Measurements from ENCODE around the gene GABRG3.
"Not testable (repeated sequence)": the region's sequence is repeated elsewhere in the genome, so short reads cannot be mapped to it uniquely, and the experiment has no call there.

Gene GABRG3

DNA sequence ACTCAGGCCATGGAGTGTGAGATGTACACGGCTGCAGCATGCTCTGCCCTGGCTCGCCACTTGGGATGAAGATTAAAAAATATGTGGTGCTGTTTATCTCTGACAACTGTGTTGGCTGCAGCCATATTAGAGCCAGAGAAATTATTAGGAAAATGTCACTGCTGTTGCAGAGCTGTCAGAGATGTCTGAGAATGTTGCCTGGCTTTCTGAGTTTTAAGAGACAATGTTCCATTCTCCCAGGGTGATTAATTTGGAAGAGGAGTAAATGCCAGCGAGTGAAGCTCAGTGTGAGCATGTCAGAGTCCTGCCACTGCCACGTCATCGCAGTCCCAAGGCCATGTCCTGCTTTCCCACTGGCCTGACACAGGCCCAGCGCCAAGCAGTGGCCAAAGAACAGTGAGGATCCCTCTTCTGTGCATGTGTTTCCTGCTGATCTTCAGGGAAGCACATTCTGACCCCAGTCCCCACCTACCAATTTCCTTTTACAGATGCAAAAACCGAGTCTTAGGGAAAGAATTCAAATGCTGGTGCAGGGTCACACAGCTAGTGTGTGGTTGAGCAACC is 370.9 kb downstream of the GABRG3 start:
- no peak for DNase-seq (ENCODE audit: low read depth)

DNA sequence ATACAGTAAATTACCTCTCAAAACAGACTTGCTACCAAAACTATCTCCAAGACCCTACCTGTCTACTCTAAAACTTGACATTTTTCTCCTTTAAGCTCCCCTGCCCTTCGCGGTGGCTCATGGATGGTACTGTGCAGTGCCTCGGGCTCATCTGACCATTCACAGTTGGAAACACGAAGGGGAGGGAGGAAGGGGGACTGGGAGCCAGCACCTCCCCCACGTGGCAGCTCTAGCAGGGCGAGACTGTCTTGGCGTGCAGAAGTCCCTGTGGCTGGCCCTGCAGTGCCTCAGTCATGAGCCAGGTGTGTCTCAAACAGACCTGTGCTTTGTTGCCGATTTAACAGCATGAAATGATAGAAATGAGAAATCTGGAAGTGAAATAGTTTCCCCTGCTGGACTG is 372.0 kb downstream of the GABRG3 start:
- no peak for DNase-seq (ENCODE audit: low read depth)

DNA sequence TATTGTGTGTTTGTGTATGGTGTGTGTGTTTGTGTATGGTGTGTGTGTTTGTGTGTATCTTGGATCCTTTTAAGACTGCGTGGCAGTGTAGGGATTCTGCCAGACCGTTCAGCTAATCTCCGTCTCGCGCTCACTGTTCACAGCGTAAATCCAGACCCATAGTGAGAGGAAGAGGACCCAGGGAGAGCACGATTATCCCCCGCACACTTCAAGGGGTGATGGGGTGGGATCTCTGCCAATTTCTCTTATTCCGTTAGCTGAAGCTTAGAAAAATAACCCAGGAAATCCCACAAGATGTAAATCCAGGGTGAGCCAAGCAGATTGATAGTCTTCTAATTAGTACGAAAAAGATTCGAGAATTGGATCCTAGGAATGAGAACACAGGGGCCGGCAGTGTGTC is 381.2 kb downstream of the GABRG3 start:
- DNase-seq (ENCODE audit: low read depth) = no peak

DNA sequence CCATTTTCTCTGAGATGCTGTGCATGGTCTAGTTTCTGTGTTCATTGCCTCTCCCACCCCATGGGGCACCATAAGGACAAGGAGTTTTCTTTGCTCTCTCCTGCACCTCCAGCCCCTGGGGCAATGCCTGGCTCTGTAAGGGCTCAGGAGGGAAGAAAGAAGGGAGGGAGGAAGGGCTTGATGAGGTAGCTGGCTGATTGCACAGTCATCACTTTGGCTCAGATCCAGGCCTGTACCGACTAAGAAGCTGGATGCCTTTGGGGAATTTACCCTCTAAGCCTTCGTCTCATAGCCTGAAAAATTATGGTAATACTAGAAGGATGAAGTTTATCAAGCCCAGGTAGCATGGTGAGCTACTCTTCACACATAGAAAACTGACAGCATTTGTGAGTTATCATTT is 382.9 kb downstream of the GABRG3 start:
- no peak for DNase-seq (ENCODE audit: low read depth)

DNA sequence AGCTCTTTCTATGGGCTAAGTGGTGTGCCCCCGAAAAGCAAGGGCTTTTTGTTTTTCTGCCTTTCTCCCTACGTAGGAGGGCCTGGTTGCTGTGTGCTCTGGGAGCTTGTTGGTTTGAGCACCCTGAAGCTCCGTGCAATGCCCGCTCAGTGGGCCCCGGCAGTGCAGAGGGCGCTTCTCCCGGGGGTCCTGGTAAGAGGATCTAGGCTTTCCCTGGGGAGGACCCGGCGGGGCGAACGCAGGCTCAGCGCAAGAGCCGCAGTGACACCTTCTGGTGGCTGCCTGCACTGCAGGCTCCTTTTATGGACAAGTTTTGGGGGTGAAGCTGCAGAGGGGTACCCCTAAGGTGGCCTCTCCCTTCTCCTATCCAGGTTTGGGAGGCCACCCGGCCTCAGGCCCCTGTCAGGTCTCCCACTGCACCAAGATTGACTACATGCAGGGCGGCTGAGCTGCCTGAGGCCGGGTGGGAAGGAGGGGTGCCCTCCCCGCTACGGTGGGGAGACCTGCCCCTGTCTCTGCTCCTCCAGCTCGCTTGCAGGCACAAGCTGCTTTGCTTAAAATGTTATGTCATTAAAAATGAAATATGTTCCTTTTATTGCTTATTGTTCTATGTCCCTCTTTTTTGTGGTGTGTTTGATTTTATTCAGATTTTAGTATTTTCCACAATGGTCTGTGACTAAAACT is 387.9 kb downstream of the GABRG3 start:
- DNase-seq (ENCODE audit: low read depth) = no peak

DNA sequence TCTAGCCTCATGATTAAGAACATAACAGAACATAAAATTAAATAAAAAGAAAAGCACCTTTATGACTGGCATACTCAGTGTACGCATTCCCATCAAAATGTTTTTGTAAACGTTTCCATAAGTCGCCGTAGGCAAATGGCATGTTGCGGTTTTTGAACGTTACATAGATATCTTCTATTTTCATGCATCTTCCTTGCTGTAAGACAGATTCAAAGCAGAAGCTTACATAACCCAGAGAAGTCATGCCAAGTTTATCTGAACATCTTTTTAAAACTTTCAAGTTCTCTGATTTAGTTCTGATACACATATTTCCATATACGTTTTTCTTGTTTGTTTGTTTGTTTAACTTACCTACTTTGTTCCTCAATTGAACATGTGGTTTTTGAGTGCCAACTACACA is 388.6 kb downstream of the GABRG3 start:
- DNase-seq (ENCODE audit: low read depth) = no peak

DNA sequence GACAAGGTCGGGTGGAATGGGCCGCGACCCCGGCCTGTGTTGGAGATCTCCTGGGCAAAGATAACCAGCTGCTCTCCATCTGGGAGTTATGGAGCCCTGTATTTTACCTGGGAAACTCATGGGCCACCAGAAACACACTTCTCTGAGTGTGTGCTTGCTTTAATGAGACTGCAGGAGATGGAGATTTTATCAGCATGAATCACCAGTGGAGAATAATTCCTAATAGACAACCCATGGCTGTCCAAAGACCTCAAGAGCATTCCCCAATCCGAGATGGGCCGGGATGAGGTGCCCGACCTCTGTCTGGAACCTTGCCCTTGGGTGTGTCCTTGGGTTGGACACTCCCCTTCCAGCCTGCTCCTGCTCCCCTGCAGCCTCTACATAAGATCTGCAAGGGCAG is 389.3 kb downstream of the GABRG3 start:
- no peak for DNase-seq (ENCODE audit: low read depth)

DNA sequence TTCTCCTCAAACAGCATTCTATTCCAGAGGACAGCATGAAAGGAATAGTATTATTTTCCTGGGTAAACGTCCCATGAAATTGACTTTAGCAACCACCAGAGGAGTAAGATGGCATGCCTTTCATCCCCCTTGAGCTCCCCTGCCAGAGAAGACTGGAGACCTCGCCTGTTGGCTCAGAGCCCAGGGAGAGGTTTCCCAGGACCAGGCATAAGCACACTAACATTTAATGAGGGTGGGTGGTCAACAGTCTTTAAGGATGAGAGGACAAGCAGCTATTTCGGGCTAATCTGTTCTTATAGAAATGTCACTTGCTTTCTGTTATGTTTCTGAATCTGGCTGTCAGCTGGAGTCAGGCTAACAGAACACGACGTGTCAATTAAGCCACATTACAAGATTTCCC is 390.5 kb downstream of the GABRG3 start:
- no peak for DNase-seq (ENCODE audit: low read depth)

DNA sequence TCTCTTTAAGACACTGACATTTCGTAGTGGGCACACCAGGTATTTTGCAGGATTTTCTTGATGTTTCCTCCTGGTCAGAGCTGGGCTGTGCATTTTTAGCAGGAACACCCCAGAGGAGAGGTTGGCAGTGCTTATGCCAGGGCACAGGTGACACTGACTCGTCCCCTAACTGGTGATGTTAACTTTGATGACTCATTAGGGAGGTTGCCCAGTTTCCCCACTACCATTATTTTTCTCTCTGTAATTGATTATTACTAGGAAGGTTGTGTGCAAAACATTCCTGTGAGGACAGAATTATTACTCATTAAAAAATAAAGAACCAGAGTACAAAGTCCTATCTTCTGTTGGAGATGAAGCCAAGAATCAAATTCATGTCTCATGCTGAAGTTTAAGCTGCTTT is 394.5 kb downstream of the GABRG3 start:
- DNase-seq (ENCODE audit: low read depth) = no peak

DNA sequence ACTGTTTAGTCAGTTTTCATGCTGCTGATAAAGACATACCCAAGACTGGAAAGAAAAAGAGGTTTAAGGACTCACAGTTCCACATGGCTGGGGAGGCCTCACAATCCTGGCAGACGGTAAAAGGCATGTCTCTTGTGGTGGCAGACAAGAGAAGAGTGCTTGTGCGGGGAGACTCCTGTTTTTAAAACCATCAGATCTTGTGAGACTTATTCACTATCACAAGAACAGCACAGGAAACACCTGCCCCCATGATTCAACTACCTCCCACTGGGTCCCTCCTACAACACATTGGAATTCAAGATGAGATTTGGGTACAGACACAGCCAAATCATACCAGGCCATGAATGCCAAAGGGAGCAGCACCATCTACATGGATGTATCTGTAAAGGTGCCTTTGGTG is 406.4 kb downstream of the GABRG3 start:
- DNase-seq (ENCODE audit: low read depth) = not testable (repeated sequence)

DNA sequence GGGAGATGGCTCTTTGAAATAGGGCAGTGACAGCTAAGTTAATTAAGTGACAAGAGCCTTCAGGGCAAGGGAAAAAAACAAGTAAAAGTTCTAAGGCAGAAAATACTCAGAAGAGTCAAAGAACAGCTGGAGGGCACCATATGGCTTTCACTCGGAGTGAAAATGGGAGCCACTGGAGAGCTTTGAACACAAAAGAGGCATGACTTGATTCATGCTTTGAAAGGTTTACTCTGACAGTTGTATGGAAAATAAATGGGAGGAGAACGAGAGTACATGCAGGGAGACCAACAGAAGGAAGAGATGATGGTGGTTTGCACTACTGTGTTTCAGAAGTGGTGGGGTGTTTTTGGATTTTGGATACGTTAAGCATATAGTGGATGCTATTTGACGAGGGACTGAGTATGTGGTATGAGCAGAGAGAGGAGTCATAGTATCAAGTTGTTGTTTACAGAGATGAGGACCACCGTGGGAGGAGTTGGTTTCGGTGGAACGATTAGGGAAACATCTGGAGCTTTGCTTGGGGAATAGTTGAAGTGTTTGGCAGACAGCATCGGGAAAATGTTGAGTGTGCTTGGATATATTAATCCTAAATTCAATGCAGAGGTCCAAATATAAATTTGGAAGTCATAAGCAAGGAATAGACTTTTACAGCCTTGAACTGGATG is 411.5 kb downstream of the GABRG3 start:
- DNase-seq (ENCODE audit: low read depth) = no peak

DNA sequence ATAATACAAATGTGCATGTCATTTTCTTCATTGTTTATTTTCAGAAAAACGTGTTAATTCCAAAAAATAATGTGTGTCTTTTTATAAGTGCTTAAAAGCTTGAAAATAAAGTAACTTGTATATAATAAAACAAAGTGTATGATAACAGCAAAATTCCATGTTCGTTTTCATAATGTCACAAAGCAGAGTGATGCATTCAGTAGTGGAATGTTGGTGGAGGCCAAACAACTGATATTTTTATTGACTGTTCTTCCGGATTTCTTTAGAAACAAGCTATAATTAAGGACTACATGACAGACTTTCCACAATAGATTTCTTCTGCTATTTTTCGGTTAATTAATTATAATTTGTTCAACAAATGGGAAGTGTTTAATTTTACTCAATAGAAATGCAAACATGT is 412.7 kb downstream of the GABRG3 start:
- no peak for DNase-seq (ENCODE audit: low read depth)

DNA sequence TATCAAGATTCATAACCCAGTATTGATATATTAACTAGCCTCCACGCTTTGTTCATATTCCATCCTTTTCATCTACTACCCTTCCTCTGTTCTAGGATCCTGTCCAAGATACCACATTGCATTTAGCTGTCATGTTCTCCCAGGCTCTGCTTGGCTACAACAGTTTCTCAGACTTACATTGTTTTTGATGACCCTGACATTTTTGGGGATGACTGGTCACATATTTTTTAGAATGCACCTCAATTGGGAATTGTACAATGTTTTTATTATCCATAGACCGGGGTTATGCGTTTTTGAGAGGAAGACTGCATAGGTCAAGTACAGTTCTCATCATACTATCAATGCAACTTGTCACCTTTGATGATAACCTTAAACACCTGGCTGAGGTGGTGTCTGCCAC is 421.2 kb downstream of the GABRG3 start:
- DNase-seq (ENCODE audit: low read depth) = no peak

DNA sequence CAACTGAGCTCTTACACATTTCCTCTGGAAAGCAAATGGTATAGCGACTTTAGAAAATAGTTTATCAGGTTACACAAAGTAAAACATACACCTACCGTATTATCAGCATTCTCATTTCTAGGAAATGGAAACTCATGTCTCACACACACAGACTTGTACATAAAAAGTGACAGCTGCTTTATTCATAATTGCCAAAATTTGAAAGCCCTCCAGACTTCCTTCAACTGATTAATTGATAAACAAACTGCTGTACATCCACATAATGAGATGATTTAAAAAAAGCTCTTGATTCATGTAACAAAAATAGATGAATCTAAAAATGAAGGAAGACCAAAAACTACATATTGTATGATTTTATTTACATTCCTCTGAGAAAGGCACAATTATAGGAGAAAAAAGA is 425.5 kb downstream of the GABRG3 start:
- no peak for DNase-seq (ENCODE audit: low read depth)

DNA sequence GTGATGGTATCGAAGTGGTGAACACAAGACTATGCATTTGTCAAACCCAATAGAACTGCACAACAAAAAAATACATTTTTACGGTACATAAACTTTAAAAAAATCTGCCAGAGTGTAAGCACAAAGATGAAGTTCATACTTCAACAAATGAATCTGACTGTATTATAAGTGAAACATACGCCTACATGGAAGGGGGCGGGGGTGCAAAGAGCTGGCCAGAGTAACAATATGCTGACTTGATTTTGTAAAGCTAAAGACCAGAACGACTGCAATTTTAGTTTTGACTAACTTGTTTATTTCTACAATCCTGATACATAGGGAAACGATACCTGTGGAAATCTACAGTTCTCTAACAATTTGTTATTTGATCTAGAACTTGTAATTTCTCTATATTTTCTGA is 426.0 kb downstream of the GABRG3 start:
- no peak for DNase-seq (ENCODE audit: low read depth)

DNA sequence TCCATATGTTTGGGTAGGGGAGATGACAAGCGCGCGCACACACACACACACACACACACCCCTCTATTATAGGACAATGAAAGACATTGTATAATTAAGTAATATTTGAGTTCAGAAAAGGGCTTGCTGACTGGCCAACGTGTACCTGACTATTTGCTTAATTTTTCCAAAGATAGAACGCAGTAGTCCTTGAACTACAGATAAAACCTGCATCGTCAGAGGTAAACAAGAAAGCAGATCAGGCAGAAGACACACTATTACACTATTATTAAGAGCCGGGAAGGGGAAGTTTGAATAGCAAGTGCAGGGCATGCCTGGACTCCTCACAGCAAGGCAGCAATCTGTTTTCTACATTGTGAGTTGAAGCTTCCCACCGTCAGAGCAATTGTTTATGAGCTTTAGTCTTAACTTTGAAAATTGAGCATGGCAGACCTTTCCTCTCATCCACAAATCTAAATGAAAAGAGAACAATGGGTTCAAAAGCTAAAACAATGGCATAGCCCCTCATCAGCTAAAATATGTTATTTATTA is 427.7 kb downstream of the GABRG3 start:
- no peak for DNase-seq (ENCODE audit: low read depth)

DNA sequence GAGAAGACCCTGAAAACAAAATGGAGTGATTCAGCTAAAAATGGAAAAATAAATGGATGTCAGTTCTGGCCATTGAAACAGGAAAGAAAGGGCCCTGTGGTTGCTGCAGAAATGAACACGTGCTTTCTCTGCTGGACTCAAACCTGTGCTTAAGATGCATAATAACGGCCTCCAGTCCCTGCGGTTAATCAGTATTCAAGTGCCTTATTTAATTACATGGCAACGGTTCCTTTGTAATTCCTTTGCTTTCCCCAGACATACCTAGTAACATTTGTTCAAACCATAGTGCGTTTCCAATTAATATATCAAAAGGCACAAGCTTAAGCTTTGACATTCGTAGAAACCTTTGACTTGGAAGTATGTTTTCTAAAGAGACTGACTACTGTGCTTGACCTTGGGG is 428.3 kb downstream of the GABRG3 start:
- DNase-seq (ENCODE audit: low read depth) = no peak

DNA sequence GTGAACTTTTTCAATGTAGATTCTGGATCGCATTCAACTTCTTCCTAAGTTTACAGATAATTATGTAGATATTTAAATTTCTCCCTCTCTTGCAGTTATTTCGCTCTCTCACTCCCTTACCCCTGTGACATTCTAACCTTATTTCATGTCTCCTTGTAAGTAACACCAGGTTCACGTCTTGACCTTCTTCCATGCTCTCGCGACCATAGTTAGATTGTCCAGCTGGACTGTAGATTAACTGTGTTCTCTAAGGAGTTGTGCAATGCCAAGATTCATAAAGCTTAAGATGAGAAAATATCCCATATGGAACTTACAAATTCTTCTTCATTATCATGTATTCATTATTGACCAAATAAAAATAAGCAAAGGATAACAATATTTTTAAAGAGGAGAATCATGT is 430.5 kb downstream of the GABRG3 start:
- no peak for DNase-seq (ENCODE audit: low read depth)

DNA sequence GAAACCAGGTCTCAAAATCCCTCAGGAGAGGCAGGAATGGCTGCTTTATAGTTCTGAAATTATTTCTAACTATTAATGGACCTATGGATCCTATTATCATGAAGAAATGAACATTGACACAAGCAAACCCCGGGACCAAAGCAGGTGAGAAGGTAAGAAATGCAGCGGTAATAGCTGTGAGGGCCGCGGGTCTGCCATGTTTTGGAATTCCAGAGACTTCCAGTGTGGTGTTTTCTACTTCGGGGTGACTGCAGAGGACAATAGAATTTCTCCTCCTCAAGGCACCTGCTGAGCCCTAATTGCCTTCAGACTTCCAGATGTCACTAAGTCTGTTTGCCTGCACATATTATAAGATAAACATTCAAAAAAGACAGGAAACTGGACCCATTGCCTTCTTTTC is 437.4 kb downstream of the GABRG3 start:
- no peak for DNase-seq (ENCODE audit: low read depth)

DNA sequence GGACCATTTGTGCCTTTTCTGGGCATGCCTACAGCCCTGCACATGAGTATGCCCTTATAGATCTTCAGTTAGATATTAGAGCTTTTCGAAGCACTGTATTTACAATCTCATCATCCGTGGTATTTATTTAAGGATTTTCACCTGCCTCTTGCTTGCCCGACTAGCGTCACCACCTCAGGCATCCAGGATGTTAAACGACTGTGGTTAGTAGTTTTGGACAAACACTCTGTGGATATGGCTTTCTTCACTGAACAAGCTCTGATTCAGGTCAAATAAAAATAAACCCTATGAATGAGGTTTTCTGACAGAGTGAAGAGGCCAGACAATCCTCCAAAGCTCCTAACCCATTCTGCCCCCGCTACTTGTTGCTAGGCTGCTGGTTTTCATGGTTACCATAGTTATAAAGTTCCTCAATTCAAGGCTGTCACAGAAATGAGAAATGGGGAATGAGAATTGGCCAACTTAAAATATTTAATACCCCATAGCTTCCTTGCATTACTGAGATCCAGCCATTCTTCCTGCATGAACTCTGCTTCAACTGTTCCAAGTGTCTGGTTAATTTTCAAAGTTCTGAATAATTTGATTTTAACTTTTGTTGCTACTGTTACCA is 440.1 kb downstream of the GABRG3 start:
- no peak for DNase-seq (ENCODE audit: low read depth)

DNA sequence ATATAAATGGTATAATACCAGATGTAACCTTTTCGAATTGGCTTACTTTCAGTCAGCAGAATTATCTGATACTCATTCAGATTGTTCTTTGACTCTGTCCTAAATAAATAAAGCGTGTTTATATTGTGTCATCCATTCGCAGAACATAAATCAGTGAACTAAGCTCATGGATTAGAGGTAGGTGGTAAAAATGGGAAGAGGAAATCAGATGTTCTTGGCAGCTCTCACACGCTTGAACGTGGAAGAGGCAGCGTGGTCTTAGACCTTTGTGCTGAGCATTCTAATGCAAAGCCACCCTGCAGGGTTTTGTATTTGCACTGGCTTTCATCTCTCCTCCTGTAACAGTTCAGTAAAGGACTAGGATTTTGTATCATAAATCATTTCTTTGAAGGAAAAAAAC is 441.4 kb downstream of the GABRG3 start:
- DNase-seq (ENCODE audit: low read depth) = no peak

DNA sequence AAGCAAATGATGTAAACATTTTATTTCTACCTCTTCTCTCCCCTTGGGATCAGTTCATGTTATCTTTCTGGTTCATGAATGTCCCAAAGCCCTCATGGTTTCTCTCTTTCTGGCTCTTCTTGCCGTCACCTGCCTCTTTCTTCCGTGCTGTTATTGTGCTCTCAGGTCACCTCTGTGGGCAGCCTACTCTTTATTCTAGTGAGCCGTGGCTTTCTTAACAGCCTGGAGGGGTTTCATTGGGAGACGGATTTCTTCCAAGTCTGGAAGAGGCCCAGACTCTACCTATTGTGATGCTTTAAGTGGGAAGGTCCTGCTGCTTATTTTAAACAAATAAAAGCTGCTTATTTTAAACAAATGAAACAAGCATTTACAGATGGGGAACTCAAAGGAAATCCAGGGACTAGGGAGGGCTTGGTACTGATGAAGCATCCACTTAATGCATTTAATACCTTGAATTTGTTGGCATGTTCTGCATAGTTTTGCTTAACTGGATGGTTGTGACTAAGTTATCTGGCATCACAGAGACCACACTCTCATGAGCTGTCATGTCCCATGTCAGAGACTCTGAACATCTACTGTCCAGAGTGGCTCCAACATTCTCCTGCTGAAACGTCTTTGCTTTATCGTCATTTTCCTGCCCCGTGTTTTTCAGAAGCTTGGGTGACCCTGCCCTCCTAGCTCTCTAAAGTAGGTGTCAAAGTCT is 443.3 kb downstream of the GABRG3 start:
- no peak for DNase-seq (ENCODE audit: low read depth)

DNA sequence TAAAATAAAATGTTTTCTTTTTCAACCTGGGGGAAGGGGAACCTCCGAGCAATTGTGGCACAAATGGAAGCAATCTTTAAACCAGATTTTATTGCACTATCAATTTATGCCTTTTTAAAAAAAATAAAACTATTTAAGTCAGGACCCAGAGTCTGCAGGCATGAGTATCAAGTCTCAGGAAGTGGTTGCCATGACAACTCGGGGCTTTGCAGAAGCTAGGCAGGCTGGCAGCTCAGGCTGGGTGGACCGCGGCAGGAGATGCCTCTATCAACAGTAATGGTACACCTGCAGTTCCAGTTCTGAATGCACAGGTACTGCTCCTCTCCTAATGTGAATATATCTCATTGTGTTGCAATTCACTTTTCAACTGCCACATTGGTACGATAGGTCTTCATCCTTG is 447.7 kb downstream of the GABRG3 start:
- no peak for DNase-seq (ENCODE audit: low read depth)
